ENCODE data around the gene ERG. TPM values are rescaled to one million over a fixed set of nuclear protein-coding genes. Genes with fewer than 3 reads are reported as not detected.

Gene ERG
- total and polyA plus RNA-seq, 2 of the 13 experiments (the other 11 are each of a cell fraction or from before 2014, with no cell fraction given): not detected

DNA sequence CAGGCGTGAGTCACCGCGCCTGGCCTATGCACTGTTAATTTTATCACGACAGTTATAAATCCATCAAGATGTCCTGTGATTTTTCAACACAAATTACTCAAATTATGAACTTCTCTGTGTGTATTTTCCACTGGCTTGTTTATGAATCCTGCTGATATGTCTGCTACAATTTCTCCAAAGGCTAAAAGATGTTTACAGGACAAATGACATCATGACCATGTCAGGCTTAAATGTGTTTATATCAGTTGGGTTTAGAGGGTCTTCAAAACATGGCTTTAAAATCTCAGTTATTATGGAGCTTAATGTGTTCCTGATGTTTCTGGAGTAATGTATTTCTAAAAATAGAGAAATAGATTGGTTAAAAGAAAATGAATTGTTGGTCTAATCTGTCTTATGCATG, 44.0 kb upstream of the ERG start:
- no peak for FAIRE-seq
- Histone ChIP-seq H2AFZ (ENCODE audit: low read length) (no peak overlapping the region), H4K20me1 (ENCODE audit: insufficient read depth, low read length) (no peaks in the 10 kb centered on the region), H3K9ac (ENCODE audit: insufficient read depth, low read depth, low read length) (no peak overlapping the region), H3K36me3 (replicated peaks in 1 of 2; ENCODE audit: control insufficient read depth in 1 of 2, insufficient read depth in 2 of 2, low read length in 2 of 2) (no peaks in the 10 kb centered on the region), H3K79me2 (ENCODE audit: insufficient read depth, low read length) (no peaks in the 10 kb centered on the region), H3K27me3 (ENCODE audit: control insufficient read depth in 1 of 2, insufficient read depth in 2 of 2, low read length in 2 of 2) (peaks cover 2 to 10% of the 10 kb centered on the region in 2 experiments; a peak in 3 of 5 replicates), H3K4me2 (ENCODE audit: low read depth, low read length) (no peak overlapping the region), H3K4me3 (replicated peaks in 1 of 3; ENCODE audit: insufficient read depth in 1 of 3, low read depth in 2 of 3, low read length in 3 of 3) (no peak overlapping the region), H3K9me3 (ENCODE audit: low read length) (no peaks in the 10 kb centered on the region), H3K4me1 (ENCODE audit: insufficient read depth, low read length) (peaks cover 7% of the 10 kb centered on the region), H3K27ac (ENCODE audit: extremely low read length, insufficient read depth, low read length) (no peak overlapping the region)
- no peak for TF ChIP-seq ZMYM2 (CRISPR knock-in tag; IDR thresholded peaks at IDR 0.05)
- ChIA-PET CTCF (ENCODE audit: low intra/inter-chr PET ratio, low total read pairs) (no interaction called here), POLR2A (no interaction called here)
- intact Hi-C loops (cut with micrococcal nuclease; ENCODE audit: unreplicated experiment) (no loop called here), in situ Hi-C loops (cut with HindIII; ENCODE audit: extremely low pct_ligation_motif_present, low pct_unique_long_range_greater_than_20kb) (no loop called here)
- no peak for ATAC-seq
- no peak for DNase-seq (ENCODE audit: low spot score)
- BruUV-seq (replicated peaks): no TSS peak
- 65% methylated on average over 4 of the region's 4 CpGs for WGBS (ENCODE audit: low lambda C conversion rate)

DNA sequence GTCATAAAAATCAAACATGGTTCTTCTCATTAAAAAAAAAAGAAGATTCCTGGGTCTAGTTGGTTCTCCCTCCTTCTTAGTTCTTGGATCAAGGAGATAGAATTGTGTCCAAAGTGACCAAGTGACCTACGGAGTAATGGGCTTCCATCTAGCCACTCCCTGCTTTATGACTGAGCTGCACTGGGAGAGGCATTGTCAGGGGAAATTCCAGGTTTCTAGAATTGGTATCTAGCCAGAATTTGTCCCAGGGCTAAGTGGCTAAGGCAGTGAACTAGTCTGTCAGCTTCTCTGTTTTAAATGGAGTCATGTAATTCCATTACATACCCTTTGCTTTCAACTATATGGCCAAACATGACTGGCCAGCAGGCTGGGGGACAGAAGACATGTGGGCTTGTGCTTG, 40.1 kb upstream of the ERG start:
- no peaks in the 10 kb centered on the region for H3K9me3 ChIP-seq (ENCODE audit: low read length)
- no peaks in the 10 kb centered on the region; the same call in 1 of the 2 replicates for H3K4me1 ChIP-seq (ENCODE audit: insufficient read depth, low read length)
- no peak for TF ChIP-seq ZNF460 (CRISPR knock-in tag; IDR thresholded peaks at IDR 0.05; ENCODE audit: borderline replicate concordance)
- H4K20me1 ChIP-seq (ENCODE audit: insufficient read depth, low read length): no peaks in the 10 kb centered on the region
- no peak overlapping the region for H3K4me3 ChIP-seq (replicated peaks in 1 of 3; ENCODE audit: insufficient read depth in 1 of 3, low read depth in 2 of 3, low read length in 3 of 3)
- H3K79me2 ChIP-seq (ENCODE audit: insufficient read depth, low read length): no peaks in the 10 kb centered on the region
- BruUV-seq (replicated peaks): no TSS peak
- in situ Hi-C loops (cut with HindIII; ENCODE audit: extremely low pct_ligation_motif_present, low pct_unique_long_range_greater_than_20kb): no loop called here
- intact Hi-C loops (cut with micrococcal nuclease; ENCODE audit: unreplicated experiment): no loop called here
- no peak overlapping the region for H2AFZ ChIP-seq (ENCODE audit: low read length)
- H3K36me3 ChIP-seq (replicated peaks in 1 of 2; ENCODE audit: control insufficient read depth in 1 of 2, insufficient read depth in 2 of 2, low read length in 2 of 2): no peaks in the 10 kb centered on the region
- no peak overlapping the region for H3K4me2 ChIP-seq (ENCODE audit: low read depth, low read length)
- no peak for ATAC-seq
- CTCF ChIA-PET (ENCODE audit: low intra/inter-chr PET ratio, low total read pairs): no interaction called here
- H3K27me3 ChIP-seq (ENCODE audit: control insufficient read depth in 1 of 2, insufficient read depth in 2 of 2, low read length in 2 of 2): peaks cover 0 to 2% of the 10 kb centered on the region in 2 experiments; a peak in 2 of 5 replicates
- no peak overlapping the region for H3K27ac ChIP-seq (ENCODE audit: extremely low read length, insufficient read depth, low read length)
- DNase-seq (ENCODE audit: low spot score): no peak
- POLR2A ChIA-PET: no interaction called here
- no peak overlapping the region for H3K9ac ChIP-seq (ENCODE audit: insufficient read depth, low read depth, low read length)
- 0% methylated on average over 1 of the region's 1 CpG for WGBS (ENCODE audit: low lambda C conversion rate)
- no peak for FAIRE-seq

DNA sequence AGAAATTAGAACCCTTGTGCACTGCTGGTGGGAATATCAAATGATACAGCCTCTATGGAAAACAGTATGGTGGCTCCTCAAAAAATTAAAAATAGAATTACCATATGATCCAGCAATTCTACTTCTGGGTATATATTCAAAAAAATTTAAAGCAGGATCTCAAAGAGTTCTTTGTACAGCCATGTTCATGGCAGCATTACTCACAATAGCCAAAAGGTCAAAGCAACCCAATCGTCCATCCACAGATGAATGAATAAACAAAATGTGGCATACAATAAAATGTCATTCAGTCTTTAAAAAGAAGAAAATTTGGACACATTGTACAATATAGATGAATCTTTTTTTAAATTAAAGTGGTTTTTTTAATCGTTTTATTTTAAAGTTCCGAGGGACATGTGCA, 36.3 kb upstream of the ERG start:
- Histone ChIP-seq H4K20me1 (ENCODE audit: insufficient read depth, low read length) (no peaks in the 10 kb centered on the region), H3K79me2 (ENCODE audit: insufficient read depth, low read length) (no peaks in the 10 kb centered on the region), H2AFZ (ENCODE audit: low read length) (no peak overlapping the region), H3K9me3 (ENCODE audit: low read length) (no peaks in the 10 kb centered on the region), H3K27me3 (ENCODE audit: control insufficient read depth in 1 of 2, insufficient read depth in 2 of 2, low read length in 2 of 2) (no peaks in the 10 kb centered on the region; a peak in 1 of 5 replicates), H3K4me2 (ENCODE audit: low read depth, low read length) (no peak overlapping the region), H3K4me3 (replicated peaks in 1 of 3; ENCODE audit: insufficient read depth in 1 of 3, low read depth in 2 of 3, low read length in 3 of 3) (no peak overlapping the region), H3K27ac (ENCODE audit: extremely low read length, insufficient read depth, low read length) (no peak overlapping the region), H3K9ac (ENCODE audit: insufficient read depth, low read depth, low read length) (no peak overlapping the region), H3K36me3 (replicated peaks in 1 of 2; ENCODE audit: control insufficient read depth in 1 of 2, insufficient read depth in 2 of 2, low read length in 2 of 2) (no peaks in the 10 kb centered on the region), H3K4me1 (ENCODE audit: insufficient read depth, low read length) (peaks cover 11% of the 10 kb centered on the region)
- intact Hi-C loops (cut with micrococcal nuclease; ENCODE audit: unreplicated experiment) (no loop called here), in situ Hi-C loops (cut with HindIII; ENCODE audit: extremely low pct_ligation_motif_present, low pct_unique_long_range_greater_than_20kb) (no loop called here)
- CTCF ChIA-PET (ENCODE audit: low intra/inter-chr PET ratio, low total read pairs): no interaction called here
- no peak for ATAC-seq
- POLR2A ChIA-PET: no interaction called here
- DNase-seq (ENCODE audit: low spot score): no peak
- BruUV-seq (replicated peaks): no TSS peak
- no peak for FAIRE-seq
- 46% methylated on average over 3 of the region's 3 CpGs for WGBS (ENCODE audit: low lambda C conversion rate)
- TF ChIP-seq SATB2 (CRISPR knock-in tag; IDR thresholded peaks at IDR 0.05) (no peak), NAIF1 (CRISPR knock-in tag; IDR thresholded peaks at IDR 0.05; ENCODE audit: borderline replicate concordance) (no peak), ZNF205 (CRISPR knock-in tag; IDR thresholded peaks at IDR 0.05) (no peak), SIN3A (IDR thresholded peaks at IDR 0.05; ENCODE audit: borderline replicate concordance, low read depth, low read length) (no peak), CBX1 (IDR thresholded peaks at IDR 0.05; ENCODE audit: low read depth) (no peak), WIZ (CRISPR knock-in tag; IDR thresholded peaks at IDR 0.05) (no peak), CHD4 (IDR thresholded peaks at IDR 0.05; ENCODE audit: borderline replicate concordance, low read length) (no peak), ZNF33B (CRISPR knock-in tag; IDR thresholded peaks at IDR 0.05) (no peak), ZNF326 (CRISPR knock-in tag; IDR thresholded peaks at IDR 0.05; ENCODE audit: borderline replicate concordance) (no peak), ZNF430 (CRISPR knock-in tag; IDR thresholded peaks at IDR 0.05) (no peak)
- TF ChIP-seq, protein P1, sequence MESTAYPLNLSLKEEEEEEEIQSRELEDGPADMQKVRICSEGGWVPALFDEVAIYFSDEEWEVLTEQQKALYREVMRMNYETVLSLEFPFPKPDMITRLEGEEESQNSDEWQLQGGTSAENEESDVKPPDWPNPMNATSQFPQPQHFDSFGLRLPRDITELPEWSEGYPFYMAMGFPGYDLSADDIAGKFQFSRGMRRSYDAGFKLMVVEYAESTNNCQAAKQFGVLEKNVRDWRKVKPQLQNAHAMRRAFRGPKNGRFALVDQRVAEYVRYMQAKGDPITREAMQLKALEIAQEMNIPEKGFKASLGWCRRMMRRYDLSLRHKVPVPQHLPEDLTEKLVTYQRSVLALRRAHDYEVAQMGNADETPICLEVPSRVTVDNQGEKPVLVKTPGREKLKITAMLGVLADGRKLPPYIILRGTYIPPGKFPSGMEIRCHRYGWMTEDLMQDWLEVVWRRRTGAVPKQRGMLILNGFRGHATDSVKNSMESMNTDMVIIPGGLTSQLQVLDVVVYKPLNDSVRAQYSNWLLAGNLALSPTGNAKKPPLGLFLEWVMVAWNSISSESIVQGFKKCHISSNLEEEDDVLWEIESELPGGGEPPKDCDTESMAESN (CRISPR knock-in tag; conservative IDR thresholded peaks at IDR 0.05): no peak

Data from HepG2 (cell line).